GM12892 (cell line): ENCODE results near the gene CTXN2. TPM values are rescaled to one million over a fixed set of nuclear protein-coding genes. Genes with fewer than 3 reads are reported as not detected.

Experiments used
- DNase-seq: peaks from one replicate; pipeline ENCODE4 v3.0.0; 2011; ENCODE audit not compliant: insufficient read length
- FAIRE-seq: peaks from 2 replicates; lab custom pipeline; 2011; peaks lifted over from hg19 to GRCh38; lab: Jason Lieb, UNC
- POLR2A ChIP-seq: IDR thresholded peaks from 2 replicates; pipeline ENCODE4 v1.6.1; 2011; ENCODE audit warnings: low read depth, low read length, control low read depth
- POLR2AphosphoS5 ChIP-seq: IDR thresholded peaks from 2 replicates; pipeline ENCODE4 v1.6.1; 2011; ENCODE audit warnings: low read depth, low read length, control low read depth
- TAF1 ChIP-seq: IDR thresholded peaks from 2 replicates; pipeline ENCODE4 v1.6.1; 2011; ENCODE audit warnings: low read depth, mild to moderate bottlenecking, control low read depth, low read length, borderline replicate concordance
- polyA plus RNA-seq: library from polyadenylated mRNA; unstranded; fragments of >200 nt; gene quantifications from one replicate; pipeline ENCODE4 v1.2.1, GENCODE V29; 2012; ENCODE audit warnings: missing spikeins, inconsistent platforms; ENCODE audit not compliant: missing spikeins

The CTXN2 gene
- not detected for polyA plus RNA-seq

DNA sequence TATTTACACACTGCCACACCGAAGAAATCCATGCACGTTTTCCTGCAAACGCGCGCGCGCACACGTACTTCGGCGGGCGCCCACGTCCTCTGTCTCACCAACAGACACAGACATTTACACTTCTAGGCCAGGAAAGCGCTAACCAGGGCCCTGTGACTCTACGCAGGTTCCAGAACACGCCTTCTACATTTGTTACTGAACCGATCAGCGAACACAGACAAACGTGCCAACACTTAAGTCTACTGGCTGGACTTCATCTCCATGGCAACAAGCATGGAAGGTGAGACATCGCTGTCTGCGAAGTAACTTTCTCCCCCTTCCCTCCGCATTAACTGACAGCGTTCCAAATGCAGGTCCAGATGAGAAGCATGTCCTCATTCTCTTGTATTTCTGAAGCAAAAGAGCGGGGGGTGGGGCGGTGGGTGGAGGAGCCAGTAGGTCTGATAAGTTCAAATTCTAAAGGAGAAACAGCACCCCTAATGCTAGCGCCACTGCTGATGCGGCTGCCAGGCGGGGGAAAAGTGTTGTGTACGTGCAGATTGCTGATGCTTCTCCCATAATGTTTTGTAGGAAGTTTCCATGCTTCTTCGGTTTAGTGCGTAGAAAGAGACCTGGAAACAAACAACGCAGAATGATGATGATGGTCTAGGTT, at the start of gene CTXN2:
Gene CTXN2 (plus strand): TSS at position 92 of the 652 bp plus-strand sequence. CDS start 9,636 bp downstream, outside the sequence.
- DNase-seq (no peak), FAIRE-seq (no peak)
- no peak for TF ChIP-seq POLR2A
- no peak for TF ChIP-seq TAF1
- TF ChIP-seq POLR2AphosphoS5, result no peak

DNA sequence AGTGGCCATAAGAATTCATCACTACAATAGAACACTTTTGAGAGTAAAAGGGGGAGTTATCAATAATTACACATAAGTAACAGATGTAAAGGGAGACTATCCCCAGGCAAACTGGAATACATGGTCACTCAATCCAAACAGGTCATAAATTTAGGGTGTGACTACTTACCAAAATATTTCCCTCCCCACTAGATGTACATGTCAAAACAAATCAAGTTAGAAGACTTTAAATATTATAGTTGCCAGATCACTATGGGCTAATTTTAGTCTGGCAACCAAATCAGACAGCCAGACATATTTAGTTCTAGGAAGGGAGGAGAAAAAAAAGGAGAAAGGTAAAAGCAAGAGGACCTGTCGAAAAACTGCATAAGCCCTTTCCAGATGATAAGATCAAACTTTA, 47.6 kb upstream of the CTXN2 start:
- DNase-seq (no peak), FAIRE-seq (no peak)
- TF ChIP-seq TAF1, result no peak
- no peak for TF ChIP-seq POLR2AphosphoS5
- no peak for TF ChIP-seq POLR2A

DNA sequence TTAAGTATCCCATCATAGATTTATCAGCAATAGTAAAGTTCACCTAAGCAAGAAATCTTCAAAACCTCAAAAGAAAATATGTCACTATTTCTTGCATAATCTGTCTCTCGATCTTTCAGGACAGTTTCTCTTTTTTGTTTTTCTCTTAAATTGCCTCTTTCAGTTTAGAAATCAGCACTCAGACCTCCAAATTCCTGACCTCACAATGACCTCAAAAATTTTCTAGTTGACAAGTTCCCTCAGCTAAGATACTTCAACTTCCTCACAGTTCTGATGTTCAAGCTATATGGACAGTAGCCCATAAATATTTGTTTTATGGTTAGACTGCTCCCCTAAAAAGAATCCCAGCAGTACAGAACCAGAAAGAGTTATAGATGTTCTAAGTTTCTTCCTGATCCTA, 46.6 kb upstream of the CTXN2 start:
- DNase-seq (no peak), FAIRE-seq (no peak)
- no peak for TF ChIP-seq TAF1
- no peak for TF ChIP-seq POLR2A
- TF ChIP-seq POLR2AphosphoS5, result no peak

DNA sequence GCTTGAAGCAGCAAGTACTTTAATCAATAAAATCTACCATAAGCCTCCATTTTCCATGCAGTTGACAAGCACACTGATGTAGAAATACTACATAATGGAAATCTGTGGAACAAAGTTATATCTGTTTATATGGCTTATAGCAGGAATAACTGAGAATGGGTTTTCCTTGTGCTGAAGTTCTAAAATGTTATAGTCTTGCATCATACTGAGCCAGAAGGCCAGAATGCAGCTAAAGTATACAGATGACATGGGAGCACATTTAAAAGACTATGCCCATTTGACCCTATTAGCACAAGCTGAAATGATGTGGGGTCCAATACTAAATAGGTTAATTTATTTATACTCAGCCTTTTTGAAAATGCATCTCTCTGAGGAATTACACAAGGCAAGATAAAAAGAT, 45.5 kb upstream of the CTXN2 start:
- no peak for TF ChIP-seq TAF1
- TF ChIP-seq POLR2AphosphoS5, result no peak
- TF ChIP-seq POLR2A, result no peak
- DNase-seq (no peak), FAIRE-seq (no peak)

DNA sequence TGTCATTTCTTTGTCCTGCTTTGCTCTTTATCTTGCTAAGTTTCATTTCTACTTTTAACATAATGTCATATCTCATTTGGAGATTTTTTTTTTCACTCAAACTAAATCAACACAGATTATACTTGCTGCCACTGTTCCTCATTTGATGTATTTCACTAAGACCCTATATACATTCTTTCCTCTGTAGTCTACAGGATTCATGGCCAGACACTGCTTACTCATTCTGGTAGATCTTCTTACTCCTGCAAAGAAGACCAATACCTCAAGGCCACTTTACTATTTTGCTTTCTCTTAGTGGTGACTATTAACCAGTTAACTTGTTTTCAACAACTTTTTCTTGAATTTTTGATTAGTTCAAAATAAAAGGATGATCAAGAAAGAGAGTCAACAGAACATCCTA, 44.1 kb upstream of the CTXN2 start:
- TF ChIP-seq POLR2A (no peak), TAF1 (no peak), POLR2AphosphoS5 (no peak)
- DNase-seq (no peak), FAIRE-seq (no peak)

DNA sequence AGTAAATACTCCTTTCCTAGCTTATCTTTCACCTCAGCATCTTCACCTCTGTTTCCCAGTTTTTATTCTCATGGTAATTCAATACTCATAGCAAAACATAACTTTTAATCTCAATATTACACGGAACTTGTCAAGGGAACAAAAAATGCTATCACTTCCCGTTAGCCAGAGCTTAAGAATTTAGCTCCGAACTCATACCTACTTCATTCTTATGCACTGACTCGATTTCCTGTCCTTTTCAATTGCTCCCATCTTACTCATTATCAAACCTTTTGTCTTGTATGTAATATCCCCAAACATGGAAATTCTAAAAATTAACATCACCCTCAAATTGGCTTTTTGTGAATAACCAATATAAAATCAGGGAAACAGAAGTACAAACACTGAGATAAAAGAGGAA, 41.6 kb upstream of the CTXN2 start:
- FAIRE-seq, result no peak
- DNase-seq, result no peak
- TF ChIP-seq POLR2A (no peak), TAF1 (no peak), POLR2AphosphoS5 (no peak)

DNA sequence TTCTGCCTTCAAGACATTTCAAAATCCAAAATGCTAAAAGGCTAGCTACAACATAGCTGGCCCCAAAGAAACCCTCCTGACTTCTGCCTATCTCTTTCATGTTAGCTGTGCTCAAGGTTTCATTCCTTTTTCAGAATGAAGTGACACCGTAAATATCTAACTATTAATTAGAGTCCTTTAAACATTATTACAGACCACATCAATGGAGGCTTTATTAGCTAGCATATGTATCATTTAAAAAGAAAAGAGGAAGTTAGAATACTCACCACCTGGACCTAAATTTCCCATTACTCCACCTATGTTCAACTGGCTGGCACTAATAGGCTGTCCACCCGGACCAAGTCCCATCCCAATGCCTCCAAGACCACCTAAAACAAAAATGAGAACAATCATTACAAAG, 37.9 kb upstream of the CTXN2 start:
- TF ChIP-seq TAF1, result no peak
- no peak for TF ChIP-seq POLR2A
- no peak for TF ChIP-seq POLR2AphosphoS5
- FAIRE-seq (no peak), DNase-seq (no peak)

DNA sequence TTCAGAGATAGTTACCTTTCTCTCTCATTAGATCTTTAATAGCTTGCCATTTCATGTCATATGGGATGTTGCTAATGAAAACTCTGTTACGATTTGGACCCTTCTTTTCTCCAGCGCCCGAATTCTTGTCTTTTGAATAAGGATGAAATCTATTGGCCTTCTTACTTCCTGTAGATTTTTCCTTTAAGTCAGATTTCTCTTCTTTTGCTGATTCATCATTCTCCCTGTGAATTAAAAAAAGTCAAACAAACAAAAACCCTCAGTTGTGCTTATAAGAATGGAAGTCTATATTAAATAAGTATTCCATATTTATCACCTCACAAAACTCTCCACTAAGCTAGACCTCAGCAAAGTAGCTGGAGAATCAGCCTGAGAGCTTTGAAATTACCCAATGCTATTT, 22.8 kb upstream of the CTXN2 start:
- DNase-seq (no peak), FAIRE-seq (no peak)
- TF ChIP-seq POLR2A, result no peak
- TF ChIP-seq POLR2AphosphoS5, result no peak
- TF ChIP-seq TAF1, result no peak

DNA sequence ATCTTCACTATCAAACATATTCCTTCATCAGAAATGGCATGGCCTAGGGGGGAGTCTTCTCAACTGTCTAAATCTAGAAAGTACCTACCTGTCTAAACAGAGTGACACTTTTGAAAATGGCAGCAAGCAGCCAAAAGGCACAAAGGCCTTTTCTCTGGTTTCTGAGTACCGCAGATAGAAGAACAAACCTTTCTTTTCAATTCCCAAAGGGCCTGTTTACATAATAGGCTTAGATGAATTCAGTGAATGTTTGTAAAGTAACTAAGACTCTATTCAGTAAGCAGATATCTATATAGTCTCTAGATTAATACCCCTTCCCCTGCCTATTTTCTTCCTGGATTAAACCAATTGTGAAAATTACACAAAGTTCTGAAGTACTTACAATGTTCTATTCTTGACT, 20.5 kb upstream of the CTXN2 start:
- FAIRE-seq, result no peak
- TF ChIP-seq POLR2A (no peak), POLR2AphosphoS5 (no peak)
- no peak for DNase-seq

DNA sequence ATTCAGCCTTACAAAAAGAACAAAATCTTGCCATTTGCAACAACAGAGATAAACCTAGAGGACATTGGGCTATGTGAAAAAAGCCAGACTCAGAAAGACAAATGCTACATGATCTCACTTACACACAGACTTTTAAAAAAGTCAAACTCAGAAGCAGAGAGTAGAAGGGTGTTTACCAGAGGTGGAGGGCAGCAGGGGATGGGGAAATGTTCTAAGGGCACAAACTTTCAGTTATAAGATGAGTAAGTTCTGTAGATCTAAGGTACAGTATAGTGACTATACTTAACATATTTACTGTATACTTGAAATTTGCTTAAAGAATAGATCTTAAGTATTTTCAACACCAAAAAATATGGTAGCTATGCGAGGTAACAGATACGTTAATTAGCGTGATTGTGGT, 16.3 kb upstream of the CTXN2 start:
- no peak for DNase-seq
- TF ChIP-seq POLR2A (no peak), TAF1 (no peak), POLR2AphosphoS5 (no peak)

DNA sequence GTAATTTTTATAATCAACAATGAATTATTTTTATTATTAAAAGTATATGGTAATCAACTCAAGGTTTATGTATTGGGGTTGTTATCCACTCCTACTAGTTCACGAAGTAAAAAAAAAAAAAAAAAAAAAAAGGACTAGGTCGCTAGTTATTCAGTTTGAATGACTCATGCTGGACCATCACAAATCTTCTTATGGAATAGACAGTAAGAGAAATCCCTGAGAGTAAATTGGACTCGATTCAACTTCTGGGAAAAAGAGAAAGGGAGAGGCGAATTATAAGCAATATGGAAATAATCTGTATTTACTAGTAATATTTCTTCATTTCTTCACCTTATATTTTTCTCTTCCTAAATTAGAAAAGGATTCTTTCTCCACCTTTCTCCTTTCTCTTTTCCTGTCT, 15.4 kb upstream of the CTXN2 start:
- FAIRE-seq (no peak), DNase-seq (no peak)
- TF ChIP-seq TAF1 (no peak), POLR2A (no peak), POLR2AphosphoS5 (no peak)

More for the DNA sequence above, 16.3 kb upstream of the CTXN2 start:
- peak; percentile 14 for FAIRE-seq

DNA sequence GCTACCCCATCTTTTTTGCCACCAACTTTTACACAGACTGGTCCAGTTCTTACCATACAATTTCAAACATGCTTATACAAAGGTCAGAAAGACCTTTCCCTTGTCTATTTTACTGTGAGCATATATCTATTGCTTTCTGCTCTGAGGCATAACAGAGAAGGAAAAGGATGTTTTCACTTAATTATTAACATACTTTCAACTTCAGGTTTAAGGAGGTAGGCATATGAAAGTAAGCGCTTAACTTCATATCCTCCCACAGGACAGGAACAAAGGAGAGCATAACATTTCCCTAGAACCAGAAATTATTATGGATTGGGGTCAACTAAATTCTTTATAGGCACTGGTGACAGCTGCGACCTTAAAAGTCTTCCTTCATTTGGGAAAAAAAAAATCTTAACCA, 14.5 kb upstream of the CTXN2 start:
- FAIRE-seq (no peak), DNase-seq (no peak)
- TF ChIP-seq POLR2AphosphoS5, result no peak
- TF ChIP-seq POLR2A, result no peak
- TF ChIP-seq TAF1, result no peak
